Stimulated activated effector memory CD8-positive, alpha-beta T cell treated with anti-CD3 and anti-CD28 coated beads, Interleukin-12 subunit alpha, Interleukin-12 subunit beta, amount 100 ng/mL, for 72 hours (primary cell): ENCODE results near the gene ABCB8.
"Not testable (repeated sequence)": the region's sequence is repeated elsewhere in the genome, so short reads cannot be mapped to it uniquely, and the experiment has no call there.

Experiments used
- ATAC-seq: fragments of 150-1000 bp; cut with Tn5 transposase; 2 replicates; pipeline ENCODE4 v1.10.0; 2021
- DNase-seq, 2 donors: peaks; one replicate each; pipeline ENCODE4 v3.0.0; 2021 to 2022; ENCODE audit warnings: low spot score in 2 of 2
- H3K27ac Mint-ChIP-seq: one replicate; pipeline ENCODE4 v1.8.0; 2022; ENCODE audit warnings: mild to moderate bottlenecking, mixed read lengths
- H3K36me3 Mint-ChIP-seq: one replicate; pipeline ENCODE4 v1.8.0; 2022; ENCODE audit warnings: mild to moderate bottlenecking, mixed read lengths
- H3K4me1 Mint-ChIP-seq: one replicate; pipeline ENCODE4 v1.8.0; 2022; ENCODE audit warnings: mixed read lengths
- H3K4me3 Mint-ChIP-seq: one replicate; pipeline ENCODE4 v1.8.0; 2022; ENCODE audit warnings: mild to moderate bottlenecking, mixed read lengths
- H3K9me3 Mint-ChIP-seq: one replicate; pipeline ENCODE4 v1.8.0; 2022; ENCODE audit warnings: mixed read lengths

Gene ABCB8

GRCh38 chr7:151008143-151008510, 20.1 kb upstream of the ABCB8 start:
- ATAC-seq (peak; percentile 29), DNase-seq (no peak)
- Mint-ChIP-seq H3K27ac (peak overlapping the region; percentile 79), H3K4me3 (peak overlapping the region; percentile 69), H3K36me3 (no peaks in the 10 kb centered on the region), H3K9me3 (no peaks in the 10 kb centered on the region), H3K4me1 (peaks cover 42% of the 10 kb centered on the region)

GRCh38 chr7:151008511-151009323, 19.5 kb upstream of the ABCB8 start:
- Mint-ChIP-seq H3K27ac (peak overlapping the region; percentile 79), H3K4me3 (peak overlapping the region; percentile 69), H3K9me3 (no peaks in the 10 kb centered on the region), H3K4me1 (peaks cover 43% of the 10 kb centered on the region), H3K36me3 (peaks cover 4% of the 10 kb centered on the region)
- ATAC-seq (peak; percentile 84), DNase-seq (peak; percentile 90 to 95)

GRCh38 chr7:151009327-151010036, 18.8 kb upstream of the ABCB8 start:
- ATAC-seq: no peak
- Mint-ChIP-seq H3K4me1 (peaks cover 51% of the 10 kb centered on the region), H3K9me3 (no peaks in the 10 kb centered on the region), H3K4me3 (peak overlapping the region; percentile 69), H3K27ac (peak overlapping the region; percentile 82), H3K36me3 (peaks cover 11% of the 10 kb centered on the region)
- no peak for DNase-seq

DNA sequence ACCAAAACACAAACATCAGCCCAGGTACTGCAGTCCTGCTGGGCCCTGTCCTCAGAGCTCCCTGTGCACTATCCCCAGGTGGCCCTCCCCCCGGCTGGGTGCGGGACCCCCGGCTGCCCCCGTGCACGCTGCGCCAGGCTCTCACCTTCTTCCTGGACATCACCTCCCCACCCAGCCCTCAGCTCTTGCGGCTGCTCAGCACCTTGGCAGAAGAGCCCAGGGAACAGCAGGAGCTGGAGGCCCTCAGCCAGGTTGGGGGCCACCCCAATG, 18.3 kb upstream of the ABCB8 start:
- Mint-ChIP-seq H3K27ac (peak overlapping the region; percentile 82), H3K36me3 (peaks cover 11% of the 10 kb centered on the region), H3K4me3 (peak overlapping the region; percentile 69), H3K9me3 (no peaks in the 10 kb centered on the region), H3K4me1 (peaks cover 55% of the 10 kb centered on the region)
- no peak for DNase-seq
- no peak for ATAC-seq

GRCh38 chr7:151010307-151011096, 17.7 kb upstream of the ABCB8 start:
- DNase-seq (no peak), ATAC-seq (peak; percentile 25)
- Mint-ChIP-seq H3K4me1 (peaks cover 60% of the 10 kb centered on the region), H3K27ac (peak overlapping the region; percentile 82), H3K4me3 (peak overlapping the region; percentile 69), H3K36me3 (peaks cover 14% of the 10 kb centered on the region), H3K9me3 (no peaks in the 10 kb centered on the region)

- H3K9me3 Mint-ChIP-seq: no peaks in the 10 kb centered on the region
- H3K27ac Mint-ChIP-seq: peak overlapping the region; percentile 82
- peak overlapping the region; percentile 69 for H3K4me3 Mint-ChIP-seq
- H3K36me3 Mint-ChIP-seq: peaks cover 19% of the 10 kb centered on the region
- H3K4me1 Mint-ChIP-seq: peaks cover 66% of the 10 kb centered on the region
- DNase-seq (no peak), ATAC-seq (no peak)
These were observed 17.2 kb upstream of the ABCB8 start for GRCh38 chr7:151011097-151011409.

DNA sequence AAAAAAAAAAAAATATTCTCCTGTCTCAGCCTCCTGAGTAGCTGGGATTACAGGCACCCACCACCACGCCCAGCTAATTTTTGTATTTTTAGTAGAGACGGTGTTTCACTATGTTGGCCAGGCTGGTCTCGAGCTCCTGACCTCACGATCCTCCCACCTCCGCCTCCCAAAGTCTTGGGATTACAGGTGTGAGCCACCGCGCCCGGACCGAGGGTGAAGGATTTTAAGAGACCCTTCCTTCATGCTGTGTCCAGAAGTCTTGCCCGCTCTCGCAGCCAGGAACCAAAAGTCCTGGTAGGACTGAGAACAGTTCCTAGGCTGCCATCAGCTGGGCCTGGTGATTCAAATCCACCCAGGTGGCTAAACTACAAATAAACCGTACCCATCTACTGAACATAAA, 16.6 kb upstream of the ABCB8 start:
- peak overlapping the region; percentile 29 for H3K4me3 Mint-ChIP-seq
- H3K27ac Mint-ChIP-seq: peak overlapping the region; percentile 60
- not testable (repeated sequence) for DNase-seq, ATAC-seq, H3K9me3 Mint-ChIP-seq
- peaks cover 71% of the 10 kb centered on the region for H3K4me1 Mint-ChIP-seq
- H3K36me3 Mint-ChIP-seq: peaks cover 25% of the 10 kb centered on the region

DNA sequence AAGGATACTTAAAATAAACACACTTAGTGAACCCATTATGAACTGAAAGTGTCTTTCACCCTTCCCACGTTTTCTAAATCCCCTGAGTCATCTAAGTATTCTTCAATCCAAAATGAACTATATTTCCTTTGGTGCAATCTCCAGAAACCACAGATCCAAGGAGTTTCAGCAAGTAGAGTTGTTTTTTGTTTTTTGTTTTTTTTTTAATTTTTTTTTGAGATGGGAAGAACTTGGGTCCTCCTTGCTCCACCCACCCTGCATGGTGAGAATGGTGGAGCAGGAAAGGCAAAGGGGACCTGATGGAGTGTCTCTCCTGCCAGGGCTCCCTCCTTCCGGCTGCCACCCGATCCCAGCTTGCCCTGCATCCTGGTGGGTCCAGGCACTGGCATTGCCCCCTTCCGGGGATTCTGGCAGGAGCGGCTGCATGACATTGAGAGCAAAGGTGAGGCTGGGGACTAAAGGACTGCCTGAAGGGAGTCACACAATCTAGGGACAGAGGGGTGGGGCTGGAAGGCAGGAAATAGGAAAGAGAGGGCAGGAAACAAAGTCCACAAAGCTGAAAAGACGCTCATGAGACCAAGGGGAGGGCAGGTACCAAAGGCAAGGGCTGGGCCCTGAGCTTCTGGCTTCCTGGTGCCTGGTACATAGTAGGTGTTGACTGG, 16.1 kb upstream of the ABCB8 start:
- DNase-seq (no peak), ATAC-seq (no peak)
- Mint-ChIP-seq H3K4me3 (peak overlapping the region; percentile 29), H3K27ac (peak overlapping the region; percentile 60), H3K9me3 (no peaks in the 10 kb centered on the region), H3K36me3 (peaks cover 26% of the 10 kb centered on the region), H3K4me1 (peaks cover 71% of the 10 kb centered on the region)

GRCh38 chr7:151012911-151013347, 15.3 kb upstream of the ABCB8 start:
- H3K27ac Mint-ChIP-seq: peak overlapping the region; percentile 60
- ATAC-seq: no peak
- H3K4me3 Mint-ChIP-seq: peak overlapping the region; percentile 29
- no peaks in the 10 kb centered on the region for H3K9me3 Mint-ChIP-seq
- peaks cover 26% of the 10 kb centered on the region for H3K36me3 Mint-ChIP-seq
- no peak for DNase-seq
- peaks cover 70% of the 10 kb centered on the region for H3K4me1 Mint-ChIP-seq

- peaks cover 30% of the 10 kb centered on the region for H3K36me3 Mint-ChIP-seq
- ATAC-seq (peak; percentile 0), DNase-seq (peak in 1 of 2 donors; percentile 63)
- peak overlapping the region; percentile 85 for H3K4me3 Mint-ChIP-seq
- no peaks in the 10 kb centered on the region for H3K9me3 Mint-ChIP-seq
- peak overlapping the region; percentile 96 for H3K27ac Mint-ChIP-seq
- H3K4me1 Mint-ChIP-seq: peaks cover 70% of the 10 kb centered on the region
These were observed 14.9 kb upstream of the ABCB8 start for GRCh38 chr7:151013356-151013732.

DNA sequence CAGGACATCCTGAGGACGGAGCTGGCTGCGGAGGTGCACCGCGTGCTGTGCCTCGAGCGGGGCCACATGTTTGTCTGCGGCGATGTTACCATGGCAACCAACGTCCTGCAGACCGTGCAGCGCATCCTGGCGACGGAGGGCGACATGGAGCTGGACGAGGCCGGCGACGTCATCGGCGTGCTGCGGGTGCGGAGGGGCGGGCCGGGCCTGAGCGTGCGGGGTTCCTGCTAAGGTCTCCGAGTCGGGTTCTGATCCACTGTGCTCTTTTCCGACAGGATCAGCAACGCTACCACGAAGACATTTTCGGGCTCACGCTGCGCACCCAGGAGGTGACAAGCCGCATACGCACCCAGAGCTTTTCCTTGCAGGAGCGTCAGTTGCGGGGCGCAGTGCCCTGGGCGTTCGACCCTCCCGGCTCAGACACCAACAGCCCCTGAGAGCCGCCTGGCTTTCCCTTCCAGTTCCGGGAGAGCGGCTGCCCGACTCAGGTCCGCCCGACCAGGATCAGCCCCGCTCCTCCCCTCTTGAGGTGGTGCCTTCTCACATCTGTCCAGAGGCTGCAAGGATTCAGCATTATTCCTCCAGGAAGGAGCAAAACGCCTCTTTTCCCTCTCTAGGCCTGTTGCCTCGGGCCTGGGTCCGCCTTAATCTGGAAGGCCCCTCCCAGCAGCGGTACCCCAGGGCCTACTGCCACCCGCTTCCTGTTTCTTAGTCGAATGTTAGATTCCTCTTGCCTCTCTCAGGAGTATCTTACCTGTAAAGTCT, 14.3 kb upstream of the ABCB8 start:
- peak; percentile 68 for ATAC-seq
- Mint-ChIP-seq H3K4me1 (peaks cover 73% of the 10 kb centered on the region), H3K36me3 (peaks cover 33% of the 10 kb centered on the region), H3K9me3 (no peaks in the 10 kb centered on the region), H3K4me3 (peak overlapping the region; percentile 85), H3K27ac (peak overlapping the region; percentile 96)
- DNase-seq: peak; percentile 65 to 86

DNA sequence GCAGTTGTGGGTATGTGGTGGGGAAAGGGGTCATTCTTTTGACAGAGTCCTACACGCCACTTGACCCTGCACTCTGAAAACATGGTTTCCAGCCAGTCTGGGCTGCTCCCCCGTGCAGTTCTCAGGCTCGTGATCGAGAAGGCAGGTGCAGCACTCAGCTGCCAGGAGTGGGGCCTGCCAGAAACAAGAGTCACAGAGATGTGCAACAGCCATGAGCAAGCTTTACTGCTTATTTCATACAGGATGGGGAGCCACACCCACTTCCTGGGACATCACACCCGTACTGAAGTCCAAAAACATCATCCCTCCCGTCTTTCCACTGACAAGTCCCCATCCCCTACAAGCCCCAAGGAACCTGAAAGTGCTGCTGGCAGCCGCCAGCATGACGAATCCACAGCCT, 13.3 kb upstream of the ABCB8 start:
- no peak for DNase-seq
- peak overlapping the region; percentile 85 for H3K4me3 Mint-ChIP-seq
- no peak for ATAC-seq
- peaks cover 39% of the 10 kb centered on the region for H3K36me3 Mint-ChIP-seq
- H3K4me1 Mint-ChIP-seq: peaks cover 82% of the 10 kb centered on the region
- H3K27ac Mint-ChIP-seq: peak overlapping the region; percentile 96
- no peaks in the 10 kb centered on the region for H3K9me3 Mint-ChIP-seq

DNA sequence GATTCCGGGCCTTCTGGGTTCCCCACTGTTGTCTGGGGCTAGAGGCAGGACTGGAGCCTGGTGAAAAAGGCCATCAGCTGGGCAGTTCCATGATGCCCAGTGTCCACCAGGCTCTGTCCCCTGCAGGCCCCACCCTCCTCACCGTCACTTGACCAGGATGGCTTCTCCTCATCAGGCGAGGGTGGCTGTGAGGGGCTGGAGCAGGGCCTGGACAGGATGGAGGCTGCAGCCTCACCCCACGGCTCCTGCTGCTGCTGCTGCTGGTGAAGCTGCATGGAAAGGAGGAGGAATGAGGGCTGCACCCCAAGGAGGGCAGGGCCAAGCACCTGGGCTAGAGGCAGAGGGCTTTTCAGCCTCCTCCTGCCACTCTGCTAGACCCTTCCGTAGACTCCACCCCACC, 12.3 kb upstream of the ABCB8 start:
- H3K9me3 Mint-ChIP-seq: no peaks in the 10 kb centered on the region
- H3K4me1 Mint-ChIP-seq: peaks cover 74% of the 10 kb centered on the region
- DNase-seq (no peak), ATAC-seq (no peak)
- H3K36me3 Mint-ChIP-seq: peaks cover 39% of the 10 kb centered on the region
- peak overlapping the region; percentile 32 for H3K4me3 Mint-ChIP-seq
- H3K27ac Mint-ChIP-seq: peak overlapping the region; percentile 96

GRCh38 chr7:151016505-151016904, 11.7 kb upstream of the ABCB8 start:
- DNase-seq (no peak), ATAC-seq (no peak)
- Mint-ChIP-seq H3K27ac (peak overlapping the region; percentile 48), H3K4me1 (peaks cover 70% of the 10 kb centered on the region), H3K36me3 (peaks cover 39% of the 10 kb centered on the region), H3K9me3 (no peaks in the 10 kb centered on the region), H3K4me3 (peak overlapping the region; percentile 32)
